Neural cell (in vitro differentiated cells): Measurements from ENCODE around the gene PCCA.

Experiments used
- CTCF ChIP-seq: fragments of 450-650 bp; IDR thresholded peaks from 2 replicates; pipeline ENCODE4 v1.5.1; 2014; ENCODE audit warnings: antibody characterized with exemption, mild to moderate bottlenecking, moderate library complexity; ENCODE audit not compliant: poor library complexity, severe bottlenecking
- EZH2 ChIP-seq: fragments of 200-600, 300-800 bp; shearing (Covaris generic), sonication (generic); IDR thresholded peaks from 2 replicates; pipeline ENCODE4 v1.6.1; 2014; ENCODE audit warnings: antibody characterized with exemption, low read length, borderline replicate concordance, mild to moderate bottlenecking; ENCODE audit not compliant: insufficient read depth, poor library complexity, severe bottlenecking

DNA sequence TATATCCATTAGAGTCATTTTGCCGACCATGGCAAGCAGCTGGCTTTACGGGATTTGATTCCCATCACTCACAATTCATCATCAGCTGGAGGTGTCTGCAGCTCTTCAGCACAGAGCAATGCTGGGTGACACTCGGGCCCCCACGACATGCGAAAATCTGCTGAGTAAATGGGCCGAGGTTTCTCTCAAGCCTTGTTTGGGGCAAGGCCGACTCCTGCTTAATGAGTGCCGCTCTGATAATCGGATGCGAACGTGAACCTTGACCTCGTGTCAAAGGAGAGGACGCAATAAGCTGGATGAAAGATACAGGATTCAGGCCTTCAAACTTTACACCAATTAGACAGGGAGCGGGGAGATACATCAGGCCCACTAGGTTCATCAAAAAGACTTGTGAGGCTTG lies 434.5 kb downstream of the PCCA start:
- TF ChIP-seq CTCF (no peak), EZH2 (no peak)
